Limb (tissue), 2 donors: ENCODE data around the gene CDK12.
"Not testable (repeated sequence)": the region's sequence is repeated elsewhere in the genome, so short reads cannot be mapped to it uniquely, and the experiment has no call there.

Experiments used
- DNase-seq, 2 donors: peaks; one replicate each; pipeline ENCODE4 v3.0.0-alpha.2; 2016; ENCODE audit errors: extremely low spot score in 2 of 2

Gene CDK12

DNA sequence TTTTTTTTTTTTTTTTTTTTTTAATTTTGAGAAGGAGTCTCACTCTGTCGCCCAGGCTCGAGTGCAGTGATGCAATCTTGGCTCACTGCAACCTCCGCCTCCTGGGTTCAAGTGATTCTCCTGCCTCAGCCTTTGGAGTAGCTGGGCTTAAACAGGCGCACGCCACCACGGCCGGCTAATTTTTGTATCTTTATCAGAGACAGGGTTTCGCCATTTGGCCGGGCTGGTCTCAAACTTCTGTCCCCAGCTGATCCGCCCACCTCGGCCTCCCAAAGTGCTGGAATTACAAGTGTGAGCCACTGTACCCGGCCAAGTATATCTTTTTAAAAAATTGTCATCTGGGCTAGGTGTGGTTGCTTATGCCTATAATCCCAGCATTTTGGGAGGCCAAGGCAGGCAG is 35.6 kb downstream of the CDK12 start:
- not testable (repeated sequence) for DNase-seq

DNA sequence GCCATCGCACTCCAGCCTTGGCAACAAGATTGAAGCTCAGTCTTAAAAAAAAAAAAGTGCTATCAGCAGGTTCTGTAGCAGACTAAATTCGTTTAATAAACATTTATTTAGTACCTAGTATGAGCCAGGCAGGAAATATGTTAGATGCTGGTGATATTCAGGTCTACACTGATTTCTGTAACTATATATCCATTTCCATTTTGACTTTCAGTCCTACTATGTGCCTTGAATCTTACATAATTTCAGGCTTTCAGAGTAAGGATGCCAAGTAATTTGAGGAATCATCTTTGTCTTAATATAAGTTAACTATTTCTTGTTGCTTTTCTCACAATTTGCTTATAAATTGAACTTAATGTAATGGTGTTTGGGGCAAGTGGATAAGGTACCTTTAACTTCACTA is 46.2 kb downstream of the CDK12 start:
- DNase-seq, result no peak

DNA sequence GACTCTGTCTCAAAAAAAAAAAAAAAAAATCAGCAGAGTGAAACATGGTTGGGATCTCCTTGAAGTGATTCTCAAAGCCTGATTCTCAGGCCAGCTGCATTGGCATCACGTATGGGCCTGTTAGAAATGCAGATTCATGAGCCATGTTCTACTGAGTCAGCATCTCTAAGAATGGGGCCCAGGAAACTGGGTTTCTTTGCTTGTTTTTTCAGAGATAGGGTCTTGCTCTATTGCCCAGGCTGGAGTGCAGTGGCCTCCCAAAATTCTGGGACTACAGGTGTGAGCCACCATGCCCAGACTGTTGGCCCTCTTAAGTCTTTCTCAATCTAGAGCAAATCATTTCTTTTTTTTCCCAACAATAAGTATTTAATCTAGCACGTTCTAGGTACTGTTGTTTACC is 47.7 kb downstream of the CDK12 start:
- DNase-seq, result no peak

DNA sequence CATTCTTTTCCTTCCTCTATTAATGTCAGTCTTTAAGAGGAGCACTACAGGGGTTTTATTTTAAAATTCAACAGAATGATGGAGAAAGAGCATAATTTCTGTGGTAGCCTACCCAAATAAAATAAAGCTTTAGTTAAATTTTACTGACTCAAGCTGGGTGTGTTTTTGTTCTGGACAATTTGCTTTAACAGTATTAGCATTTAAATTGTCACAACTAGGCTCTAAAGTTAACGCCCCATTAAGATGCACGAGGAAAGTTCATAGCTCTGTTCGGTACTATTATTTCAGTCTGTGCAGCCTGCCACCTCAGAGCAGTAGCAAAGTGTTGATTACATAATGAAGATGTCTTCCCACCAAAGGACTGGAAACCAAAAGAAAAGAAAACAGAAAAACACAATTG is 52.0 kb downstream of the CDK12 start:
- DNase-seq, result no peak

DNA sequence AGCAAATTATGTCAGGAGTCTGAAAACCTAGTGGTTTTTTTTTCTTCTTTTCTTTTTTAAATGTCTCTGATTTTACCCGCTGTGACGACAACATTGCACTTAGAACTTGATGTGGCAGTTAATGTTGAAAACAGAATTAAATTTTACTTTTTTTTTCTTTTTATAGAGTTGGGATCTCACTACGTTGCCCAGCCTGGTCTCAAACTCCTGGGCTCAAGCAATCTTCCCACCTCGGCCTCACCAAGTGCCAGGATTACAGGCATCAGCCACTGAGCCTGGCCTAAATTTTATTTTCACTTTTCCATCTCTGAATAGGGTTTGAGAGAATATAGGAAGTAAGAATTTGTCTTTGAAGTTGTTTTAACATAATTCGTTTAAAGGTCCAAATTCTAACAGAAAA is 52.6 kb downstream of the CDK12 start:
- DNase-seq, result no peak

DNA sequence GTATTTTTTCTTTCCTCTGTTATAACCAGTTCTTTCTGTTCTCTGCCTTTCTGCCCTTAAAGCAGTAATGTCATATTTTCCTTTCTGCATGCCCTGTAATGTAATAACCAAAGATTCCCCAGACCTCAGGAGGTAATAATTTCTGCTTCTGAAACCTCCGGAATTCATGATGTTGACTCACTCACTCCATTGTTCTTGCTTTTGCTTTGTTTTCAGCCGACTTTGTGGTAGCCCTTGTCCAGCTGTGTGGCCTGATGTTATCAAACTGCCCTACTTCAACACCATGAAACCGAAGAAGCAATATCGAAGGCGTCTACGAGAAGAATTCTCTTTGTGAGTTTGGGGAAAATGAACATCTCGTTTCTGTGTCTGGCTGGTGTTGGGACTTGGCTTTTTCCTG is 55.9 kb downstream of the CDK12 start:
- DNase-seq, result no peak

DNA sequence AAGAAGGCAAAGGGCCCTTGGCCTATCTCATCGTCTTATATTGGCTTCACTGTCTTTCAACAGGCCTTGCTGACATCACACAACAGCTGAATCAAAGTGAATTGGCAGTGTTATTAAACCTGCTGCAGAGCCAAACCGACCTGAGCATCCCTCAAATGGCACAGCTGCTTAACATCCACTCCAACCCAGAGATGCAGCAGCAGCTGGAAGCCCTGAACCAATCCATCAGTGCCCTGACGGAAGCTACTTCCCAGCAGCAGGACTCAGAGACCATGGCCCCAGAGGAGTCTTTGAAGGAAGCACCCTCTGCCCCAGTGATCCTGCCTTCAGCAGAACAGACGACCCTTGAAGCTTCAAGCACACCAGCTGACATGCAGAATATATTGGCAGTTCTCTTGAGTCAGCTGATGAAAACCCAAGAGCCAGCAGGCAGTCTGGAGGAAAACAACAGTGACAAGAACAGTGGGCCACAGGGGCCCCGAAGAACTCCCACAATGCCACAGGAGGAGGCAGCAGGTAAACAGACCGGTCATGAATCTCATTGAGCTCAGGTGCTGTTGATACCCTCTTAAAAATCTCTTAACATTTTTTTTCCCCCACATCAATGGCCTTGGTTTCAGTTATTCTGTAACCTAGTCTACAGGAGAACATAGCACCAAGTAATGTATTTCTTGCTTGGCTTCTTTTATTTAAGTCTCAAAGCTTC is 64.7 kb downstream of the CDK12 start:
- DNase-seq, result no peak

DNA sequence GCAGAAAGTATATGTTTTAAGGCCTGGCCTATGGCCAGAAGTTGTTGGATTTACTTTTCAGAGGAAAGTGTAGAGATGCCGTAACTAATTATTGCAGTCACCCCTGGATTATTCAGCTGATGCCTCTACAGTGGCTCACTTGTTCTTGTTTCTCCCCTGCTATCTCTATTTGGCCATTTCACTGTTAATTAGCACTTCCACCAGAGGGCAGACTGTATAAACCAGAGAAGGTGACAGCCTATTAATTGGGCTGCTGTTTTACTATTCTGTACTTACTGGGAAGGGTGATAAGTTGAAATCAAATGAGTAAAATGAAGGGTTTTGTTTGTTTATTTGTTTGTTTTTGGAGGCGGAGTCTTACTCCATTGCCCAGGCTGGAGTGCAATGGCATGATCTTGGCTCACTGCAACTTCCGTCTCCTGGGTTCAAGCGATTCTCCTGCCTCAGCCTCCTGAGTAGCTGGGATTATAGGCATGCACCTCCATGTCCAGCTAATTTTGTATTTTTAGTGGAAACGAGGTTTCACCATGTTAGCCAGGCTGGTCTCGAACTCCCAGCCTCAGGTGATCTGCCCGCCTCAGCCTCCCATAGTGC is 66.0 kb downstream of the CDK12 start:
- DNase-seq, result no peak

- no peak for DNase-seq
Observed at GRCh38 chr17:39529455-39529854, 68.2 kb downstream of the CDK12 start.

- no peak for DNase-seq
Observed at GRCh38 chr17:39530513-39530912, 69.2 kb downstream of the CDK12 start.

GRCh38 chr17:39531252-39531651 is 70.0 kb downstream of the CDK12 start:
- no peak for DNase-seq

DNA sequence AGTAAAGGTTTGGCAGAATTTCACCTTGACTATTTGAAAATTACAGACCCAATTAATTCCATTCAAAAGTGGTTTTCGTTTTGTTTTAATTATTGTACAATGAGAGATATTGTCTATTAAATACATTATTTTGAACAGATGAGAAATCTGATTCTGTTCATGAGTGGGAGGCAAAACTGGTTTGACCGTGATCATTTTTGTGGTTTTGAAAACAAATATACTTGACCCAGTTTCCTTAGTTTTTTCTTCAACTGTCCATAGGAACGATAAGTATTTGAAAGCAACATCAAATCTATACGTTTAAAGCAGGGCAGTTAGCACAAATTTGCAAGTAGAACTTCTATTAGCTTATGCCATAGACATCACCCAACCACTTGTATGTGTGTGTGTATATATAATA is 72.6 kb downstream of the CDK12 start:
- DNase-seq, result no peak

DNA sequence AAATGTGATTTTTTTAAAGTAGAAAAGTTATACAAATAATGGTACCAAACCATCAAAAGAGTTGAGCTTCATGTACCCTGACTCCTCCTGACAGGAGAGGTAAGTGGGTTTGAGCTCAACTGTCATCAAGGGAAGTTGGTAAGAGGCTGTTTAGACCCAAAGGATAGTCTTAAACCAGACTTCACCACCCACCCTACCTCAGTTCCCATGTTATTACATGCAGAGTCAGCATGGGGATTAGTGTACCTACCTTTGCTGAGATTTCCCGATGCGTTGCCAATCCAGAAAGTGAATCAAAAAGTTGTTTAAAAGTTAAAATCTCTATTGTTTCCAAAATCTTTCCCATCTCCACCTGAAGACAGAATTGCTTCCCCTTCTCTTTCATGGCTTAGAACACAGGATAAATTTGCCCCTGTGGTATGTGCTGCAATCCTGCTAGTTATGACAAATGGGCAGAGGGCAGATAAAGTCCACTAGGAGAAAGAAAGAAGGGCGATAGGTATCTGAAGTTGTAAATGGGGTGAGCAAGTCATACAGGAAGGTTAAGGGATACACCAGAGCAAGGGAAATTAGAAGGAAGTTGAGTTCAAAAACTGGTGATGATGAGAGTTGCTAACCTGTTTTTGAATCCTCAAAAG is 73.6 kb downstream of the CDK12 start:
- DNase-seq, result no peak

DNA sequence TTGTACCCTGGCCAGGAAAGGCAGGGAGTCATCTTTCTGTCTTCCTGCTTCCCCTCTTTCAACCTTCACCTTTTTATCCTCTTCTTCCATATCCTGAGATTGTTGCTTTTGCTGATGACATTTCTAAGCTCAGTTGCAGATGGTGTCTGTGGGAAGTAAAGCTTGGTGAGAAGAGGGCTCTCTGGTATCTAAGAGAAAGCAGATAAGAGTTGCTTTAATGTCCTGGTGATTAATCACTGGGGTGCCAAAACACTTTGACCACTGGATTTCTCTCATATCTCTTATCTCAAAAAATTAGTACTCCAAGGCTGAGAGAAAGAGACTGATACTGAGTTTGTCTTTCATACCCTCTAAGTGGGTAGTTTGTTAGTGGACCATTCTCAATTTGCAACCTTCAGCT is 75.2 kb downstream of the CDK12 start:
- DNase-seq, result no peak

GRCh38 chr17:39537364-39537763 is 76.1 kb downstream of the CDK12 start:
- DNase-seq, result not testable (repeated sequence)

DNA sequence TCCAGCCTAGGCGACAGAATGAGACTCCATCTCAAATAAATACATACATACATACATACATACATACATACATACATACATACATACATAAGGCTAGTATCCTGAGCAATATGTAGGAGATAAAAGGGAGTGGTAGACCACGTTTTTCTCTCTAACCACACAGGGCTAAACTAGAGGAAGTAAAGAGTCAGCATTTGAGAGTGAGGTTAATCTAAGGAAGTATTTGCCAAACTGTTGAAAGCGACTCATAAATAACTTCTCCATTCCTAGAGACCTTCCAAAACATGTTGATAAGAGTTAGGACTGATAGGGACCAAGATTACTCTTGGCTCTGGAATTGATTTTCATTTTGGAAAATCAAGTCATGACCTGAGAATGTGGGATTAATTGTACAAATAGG is 77.6 kb downstream of the CDK12 start:
- no peak for DNase-seq

GRCh38 chr17:39540611-39541010 is 79.3 kb downstream of the CDK12 start:
- peak in 1 of 2 donors; percentile 30 for DNase-seq

GRCh38 chr17:39541652-39542051 is 80.4 kb downstream of the CDK12 start:
- no peak for DNase-seq

GRCh38 chr17:39543176-39543575 is 81.9 kb downstream of the CDK12 start:
- DNase-seq, result no peak

GRCh38 chr17:39543664-39544063 is 82.4 kb downstream of the CDK12 start:
- no peak for DNase-seq

- DNase-seq, result not testable (repeated sequence)
Observed at GRCh38 chr17:39544361-39544760, 83.1 kb downstream of the CDK12 start.

- peak; percentile 34 to 82 for DNase-seq
Observed at GRCh38 chr17:39547713-39548478, 86.6 kb downstream of the CDK12 start.
